MM.1S (cell line): ENCODE results near the gene S100P.

Experiments
- DNase-seq: peaks from one replicate; pipeline ENCODE4 v3.0.0-alpha.2; 2015
- H2AFZ ChIP-seq: fragments of 300-600 bp; sonication (generic); 2 replicates; pipeline ENCODE4 v1.6.0; 2016; ENCODE audit warnings: antibody characterized with exemption, low read length
- H3F3A ChIP-seq: fragments of 300-600 bp; sonication (generic); 2 replicates; pipeline ENCODE4 v1.6.1; 2016; ENCODE audit warnings: mild to moderate bottlenecking, antibody characterized with exemption, low read length, moderate library complexity, mixed read lengths; ENCODE audit not compliant: insufficient read depth
- H3K27ac ChIP-seq: fragments of 300-600 bp; sonication (generic); 2 replicates; pipeline ENCODE4 v1.5.1; 2016; ENCODE audit warnings: mild to moderate bottlenecking, low read length
- H3K27me3 ChIP-seq: fragments of 300-600 bp; sonication (generic); replicated peaks from 2 replicates; pipeline ENCODE4 v1.6.0; 2016; ENCODE audit warnings: low read length; ENCODE audit not compliant: insufficient read depth
- H3K36me3 ChIP-seq: fragments of 300-600 bp; sonication (generic); replicated peaks from 2 replicates; pipeline ENCODE4 v1.6.1; 2016; ENCODE audit warnings: mild to moderate bottlenecking, low read length, mixed read lengths; ENCODE audit not compliant: insufficient read depth
- H3K4me1 ChIP-seq: fragments of 300-600 bp; sonication (generic); 2 replicates; pipeline ENCODE4 v1.6.1; 2016; ENCODE audit warnings: low read length, mixed read lengths
- H3K4me2 ChIP-seq: fragments of 300-600 bp; sonication (generic); 2 replicates; pipeline ENCODE4 v1.6.0; 2016; ENCODE audit warnings: low read depth, low read length
- H3K4me3 ChIP-seq: fragments of 300-600 bp; sonication (generic); 2 replicates; pipeline ENCODE4 v1.5.1; 2016; ENCODE audit warnings: low read length, mixed read lengths
- H3K79me2 ChIP-seq: fragments of 300-600 bp; sonication (generic); 2 replicates; pipeline ENCODE4 v1.6.1; 2016; ENCODE audit warnings: mixed run types, low read length, mixed read lengths
- H3K9ac ChIP-seq: fragments of 300-600 bp; sonication (generic); 2 replicates; pipeline ENCODE4 v1.6.1; 2016; ENCODE audit warnings: low read length, mixed read lengths
- H3K9me2 ChIP-seq: fragments of 300-600 bp; sonication (generic); replicated peaks from 2 replicates; pipeline ENCODE4 v1.6.1; 2016; ENCODE audit warnings: mild to moderate bottlenecking, low read length, mixed read lengths; ENCODE audit not compliant: insufficient read depth
- H3K9me3 ChIP-seq: fragments of 300-600 bp; sonication (generic); replicated peaks from 2 replicates; pipeline ENCODE4 v1.6.1; 2016; ENCODE audit warnings: mild to moderate bottlenecking, low read length, mixed read lengths; ENCODE audit not compliant: insufficient read depth
- H4K20me1 ChIP-seq: fragments of 300-600 bp; sonication (generic); 2 replicates; pipeline ENCODE4 v1.6.1; 2016; ENCODE audit warnings: mild to moderate bottlenecking, low read length, moderate library complexity, mixed read lengths; ENCODE audit not compliant: insufficient read depth
- EZH2 ChIP-seq: fragments of 300-600 bp; sonication (generic); optimal IDR thresholded peaks from 2 replicates; pipeline ENCODE3; 2017; ENCODE audit warnings: low read depth, mild to moderate bottlenecking, antibody characterized with exemption, low read length, mixed read lengths
- EZH2phosphoT487 ChIP-seq: fragments of 300-600 bp; sonication (generic); IDR thresholded peaks from 2 replicates; pipeline ENCODE4 v1.6.1; 2018; ENCODE audit warnings: antibody characterized with exemption, low read length
- TF ChIP-seq, protein P1 (sequence below): fragments of 300-600 bp; sonication (generic); IDR thresholded peaks from 2 replicates; pipeline ENCODE4 v1.5.1; 2016; ENCODE audit warnings: antibody characterized with exemption, low read length, mixed read lengths

Gene S100P

GRCh38 chr4:6688879-6689505 lies 4.7 kb upstream of the S100P start:
- H4K20me1 ChIP-seq: no peaks in the 10 kb centered on the region
- no peaks in the 10 kb centered on the region for H3K9me3 ChIP-seq
- H3K79me2 ChIP-seq: no peaks in the 10 kb centered on the region
- H2AFZ ChIP-seq: peak overlapping the region; percentile 35; the same call in 1 of the 2 replicates
- no peak overlapping the region for H3K27ac ChIP-seq
- no peaks in the 10 kb centered on the region for H3K9me2 ChIP-seq
- peaks cover 24% of the 10 kb centered on the region for H3K27me3 ChIP-seq
- no peaks in the 10 kb centered on the region for H3K4me1 ChIP-seq
- no peak overlapping the region for H3K4me3 ChIP-seq
- H3K4me2 ChIP-seq: no peak overlapping the region
- H3K36me3 ChIP-seq: no peaks in the 10 kb centered on the region
- peak; percentile 21 for DNase-seq
- H3F3A ChIP-seq: no peaks in the 10 kb centered on the region
- no peak for TF ChIP-seq EZH2
- TF ChIP-seq, protein P1, sequence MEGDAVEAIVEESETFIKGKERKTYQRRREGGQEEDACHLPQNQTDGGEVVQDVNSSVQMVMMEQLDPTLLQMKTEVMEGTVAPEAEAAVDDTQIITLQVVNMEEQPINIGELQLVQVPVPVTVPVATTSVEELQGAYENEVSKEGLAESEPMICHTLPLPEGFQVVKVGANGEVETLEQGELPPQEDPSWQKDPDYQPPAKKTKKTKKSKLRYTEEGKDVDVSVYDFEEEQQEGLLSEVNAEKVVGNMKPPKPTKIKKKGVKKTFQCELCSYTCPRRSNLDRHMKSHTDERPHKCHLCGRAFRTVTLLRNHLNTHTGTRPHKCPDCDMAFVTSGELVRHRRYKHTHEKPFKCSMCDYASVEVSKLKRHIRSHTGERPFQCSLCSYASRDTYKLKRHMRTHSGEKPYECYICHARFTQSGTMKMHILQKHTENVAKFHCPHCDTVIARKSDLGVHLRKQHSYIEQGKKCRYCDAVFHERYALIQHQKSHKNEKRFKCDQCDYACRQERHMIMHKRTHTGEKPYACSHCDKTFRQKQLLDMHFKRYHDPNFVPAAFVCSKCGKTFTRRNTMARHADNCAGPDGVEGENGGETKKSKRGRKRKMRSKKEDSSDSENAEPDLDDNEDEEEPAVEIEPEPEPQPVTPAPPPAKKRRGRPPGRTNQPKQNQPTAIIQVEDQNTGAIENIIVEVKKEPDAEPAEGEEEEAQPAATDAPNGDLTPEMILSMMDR: no peak
- no peak for TF ChIP-seq EZH2phosphoT487
- H3K9ac ChIP-seq: no peak overlapping the region

- Histone ChIP-seq H3K36me3 (no peaks in the 10 kb centered on the region), H3K4me1 (no peaks in the 10 kb centered on the region), H3K9me2 (no peaks in the 10 kb centered on the region), H4K20me1 (no peaks in the 10 kb centered on the region), H2AFZ (no peak overlapping the region), H3F3A (no peaks in the 10 kb centered on the region), H3K4me3 (no peak overlapping the region), H3K27me3 (peaks cover 20% of the 10 kb centered on the region), H3K9ac (no peak overlapping the region), H3K9me3 (no peaks in the 10 kb centered on the region), H3K79me2 (no peaks in the 10 kb centered on the region), H3K27ac (no peak overlapping the region), H3K4me2 (no peak overlapping the region)
- no peak for TF ChIP-seq EZH2
- no peak for DNase-seq
Measured at GRCh38 chr4:6689506-6689960, 4.1 kb upstream of the S100P start.

DNA sequence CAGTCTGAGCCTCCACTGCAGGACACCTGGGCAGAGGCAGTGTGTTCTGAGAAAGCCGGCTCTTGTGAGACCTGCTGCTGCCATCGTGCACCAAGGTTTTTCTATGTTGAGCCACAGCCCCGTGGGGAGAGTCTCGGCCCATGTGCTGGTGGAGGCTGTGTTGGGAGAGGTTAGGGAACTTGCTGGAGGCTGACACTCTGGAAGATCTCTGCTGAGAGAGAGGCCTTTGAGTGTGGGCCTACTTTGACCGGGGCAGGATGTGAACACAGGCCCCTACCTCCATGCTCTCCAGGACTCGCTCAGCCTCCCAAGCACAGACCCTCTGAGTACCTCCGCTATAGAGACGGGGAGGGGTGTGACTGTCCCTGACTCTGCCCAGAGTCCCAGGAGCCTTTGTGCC lies 1.3 kb upstream of the S100P start:
- Histone ChIP-seq H3F3A (no peaks in the 10 kb centered on the region), H3K4me3 (no peak overlapping the region), H3K9me2 (no peaks in the 10 kb centered on the region), H3K36me3 (no peaks in the 10 kb centered on the region), H3K9ac (no peak overlapping the region), H3K4me1 (no peaks in the 10 kb centered on the region), H3K4me2 (no peak overlapping the region), H2AFZ (no peak overlapping the region), H3K27me3 (peaks cover under 1% of the 10 kb centered on the region), H3K9me3 (no peaks in the 10 kb centered on the region), H3K27ac (no peak overlapping the region), H3K79me2 (no peaks in the 10 kb centered on the region), H4K20me1 (no peaks in the 10 kb centered on the region)
- no peak for DNase-seq
- TF ChIP-seq EZH2: no peak
- TF ChIP-seq, protein P1: no peak

- Histone ChIP-seq H3K79me2 (no peaks in the 10 kb centered on the region), H3K4me1 (no peaks in the 10 kb centered on the region), H3F3A (no peaks in the 10 kb centered on the region), H3K27ac (no peak overlapping the region), H3K4me3 (no peak overlapping the region), H2AFZ (no peak overlapping the region), H3K9me3 (no peaks in the 10 kb centered on the region), H3K36me3 (no peaks in the 10 kb centered on the region), H3K9me2 (no peaks in the 10 kb centered on the region), H4K20me1 (no peaks in the 10 kb centered on the region), H3K27me3 (no peaks in the 10 kb centered on the region; the same call in 1 of the 2 replicates), H3K9ac (no peak overlapping the region), H3K4me2 (no peak overlapping the region)
- TF ChIP-seq EZH2 (no peak), EZH2phosphoT487 (no peak)
- TF ChIP-seq, protein P1: no peak
- DNase-seq: no peak
Measured at GRCh38 chr4:6692806-6693205, 872 bp upstream of the S100P start.
